Inflammatory macrophage (primary cell): ENCODE measurements around the gene DEDD2.

Source experiments
- DNase-seq, 2 donors: peaks; one replicate each; pipeline ENCODE4 v3.0.0-alpha.2; 2020 to 2022

The DEDD2 gene

GRCh38 chr19:42198676-42199439, 18.6 kb downstream of the DEDD2 start:
- DNase-seq: no peak

- no peak for DNase-seq
These were observed 20.1 kb downstream of the DEDD2 start for GRCh38 chr19:42197375-42197817.

GRCh38 chr19:42196011-42197001, 21.2 kb downstream of the DEDD2 start:
- no peak for DNase-seq

- DNase-seq: no peak
These were observed 23.8 kb downstream of the DEDD2 start for GRCh38 chr19:42193706-42194105.

- DNase-seq: no peak
These were observed 24.2 kb downstream of the DEDD2 start for GRCh38 chr19:42193294-42193693.

GRCh38 chr19:42191855-42192254, 25.6 kb downstream of the DEDD2 start:
- DNase-seq: peak; percentile 73 to 75

- no peak for DNase-seq
These were observed 26.1 kb downstream of the DEDD2 start for GRCh38 chr19:42191330-42191729.

GRCh38 chr19:42189133-42189532, 28.3 kb downstream of the DEDD2 start:
- no peak for DNase-seq

- no peak for DNase-seq
These were observed 28.8 kb downstream of the DEDD2 start for GRCh38 chr19:42188665-42189064.

- peak; percentile 52 to 65 for DNase-seq
These were observed 32.2 kb downstream of the DEDD2 start for GRCh38 chr19:42185277-42185676.

GRCh38 chr19:42184401-42184861, 33.0 kb downstream of the DEDD2 start:
- DNase-seq: peak; percentile 72 to 78

GRCh38 chr19:42178791-42179674, 38.4 kb downstream of the DEDD2 start:
- no peak for DNase-seq

GRCh38 chr19:42177686-42178019, 39.8 kb downstream of the DEDD2 start:
- no peak for DNase-seq

- DNase-seq: peak; percentile 36 to 55
These were observed 40.3 kb downstream of the DEDD2 start for GRCh38 chr19:42176990-42177685.

- no peak for DNase-seq
These were observed 40.9 kb downstream of the DEDD2 start for GRCh38 chr19:42176649-42176989.

GRCh38 chr19:42175952-42176648, 41.4 kb downstream of the DEDD2 start:
- no peak for DNase-seq

- DNase-seq: no peak
These were observed 42.3 kb downstream of the DEDD2 start for GRCh38 chr19:42174958-42175734.

GRCh38 chr19:42174188-42174587, 43.3 kb downstream of the DEDD2 start:
- DNase-seq: no peak

- DNase-seq: no peak
These were observed 43.8 kb downstream of the DEDD2 start for GRCh38 chr19:42173695-42174094.

GRCh38 chr19:42172261-42172660, 45.2 kb downstream of the DEDD2 start:
- no peak for DNase-seq
